HL-60/S4 (cell line): ENCODE measurements around the gene FMN2.
"Not testable (repeated sequence)": the region's sequence is repeated elsewhere in the genome, so short reads cannot be mapped to it uniquely, and the experiment has no call there.

ENCODE experiments used
- in situ Hi-C: fragments of 300-500 bp; cut with MboI; formaldehyde crosslinking; loops from 2 replicates; pipeline ENCODE4 v1.14.3; 2022; ENCODE audit warnings: low sequenced_read_pairs

The FMN2 gene

DNA sequence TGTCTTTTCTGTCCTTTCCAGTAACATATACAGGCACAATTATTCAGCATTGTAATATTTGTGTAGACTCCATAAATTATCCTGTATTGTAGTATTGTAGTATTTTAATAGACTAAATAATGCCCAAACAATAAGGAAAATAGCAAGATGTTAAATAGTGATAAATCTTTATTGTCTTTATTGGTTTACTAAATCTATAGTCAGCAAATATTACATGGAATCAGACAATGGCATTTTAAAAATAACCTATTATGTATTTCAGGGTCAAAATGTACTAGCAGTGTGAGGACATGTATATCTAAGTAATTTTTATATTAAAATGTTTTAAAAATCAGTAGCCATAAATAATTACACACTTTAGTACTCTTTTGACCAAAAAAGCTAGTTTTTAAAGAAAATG lies 317.9 kb downstream of the FMN2 start:
- in situ Hi-C loops = no loop called here

DNA sequence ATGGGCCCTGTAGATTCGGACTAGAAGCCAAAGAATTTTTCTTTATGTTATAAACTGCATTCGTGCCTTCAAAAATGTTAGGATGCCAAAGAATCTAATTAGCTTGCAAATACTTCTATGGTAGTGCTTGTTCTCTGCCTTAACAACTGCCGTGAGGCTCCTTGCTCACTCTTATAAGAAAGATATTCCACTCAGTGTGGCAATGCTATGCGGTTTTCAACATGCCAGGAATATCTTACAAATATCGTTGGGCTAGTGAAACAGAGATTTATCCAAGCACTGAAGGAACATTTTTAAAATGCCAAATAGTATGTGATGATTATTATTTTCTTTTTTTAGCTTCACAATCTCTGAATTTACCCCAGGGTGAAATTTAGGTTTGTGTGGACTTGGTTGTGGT lies 322.0 kb downstream of the FMN2 start:
- in situ Hi-C loops = no loop called here

DNA sequence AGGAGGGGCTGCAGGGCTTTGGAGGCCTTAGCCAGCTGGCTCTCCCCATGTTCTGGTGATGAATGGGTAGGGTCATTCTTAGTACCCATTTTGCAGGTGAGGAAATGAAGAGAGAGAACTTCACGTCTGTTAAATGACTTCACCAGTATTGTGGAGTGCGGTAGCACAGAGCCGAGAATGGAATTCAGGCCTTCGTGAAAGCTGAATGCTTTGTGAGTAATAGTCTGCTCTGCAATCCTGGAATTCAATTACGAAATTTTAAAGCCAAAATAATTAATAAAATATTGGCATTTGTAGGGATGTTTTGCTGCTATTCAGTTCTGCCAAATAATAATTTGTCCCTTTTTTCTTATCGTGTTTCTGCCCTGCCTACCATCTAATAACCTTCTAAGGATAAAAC lies 322.6 kb downstream of the FMN2 start:
- in situ Hi-C loops = no loop called here

DNA sequence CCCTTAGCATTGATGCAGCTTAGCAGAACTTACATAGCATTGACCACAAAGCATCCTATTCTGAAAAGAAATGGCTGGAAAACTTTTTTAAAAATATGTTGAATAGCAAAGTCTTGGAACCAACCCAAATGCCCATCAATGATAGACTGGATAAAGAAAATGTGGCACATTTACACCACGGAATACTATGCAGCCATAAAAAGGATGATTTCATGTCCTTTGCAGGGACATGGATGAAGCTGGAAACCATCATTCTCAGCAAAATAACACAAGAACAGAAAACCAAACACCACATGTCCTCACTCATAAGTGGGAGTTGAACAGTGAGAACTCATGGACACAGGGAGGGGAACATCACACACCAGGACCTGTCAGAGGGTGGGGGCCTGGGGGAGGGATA lies 323.3 kb downstream of the FMN2 start:
- in situ Hi-C loops = not testable (repeated sequence)

DNA sequence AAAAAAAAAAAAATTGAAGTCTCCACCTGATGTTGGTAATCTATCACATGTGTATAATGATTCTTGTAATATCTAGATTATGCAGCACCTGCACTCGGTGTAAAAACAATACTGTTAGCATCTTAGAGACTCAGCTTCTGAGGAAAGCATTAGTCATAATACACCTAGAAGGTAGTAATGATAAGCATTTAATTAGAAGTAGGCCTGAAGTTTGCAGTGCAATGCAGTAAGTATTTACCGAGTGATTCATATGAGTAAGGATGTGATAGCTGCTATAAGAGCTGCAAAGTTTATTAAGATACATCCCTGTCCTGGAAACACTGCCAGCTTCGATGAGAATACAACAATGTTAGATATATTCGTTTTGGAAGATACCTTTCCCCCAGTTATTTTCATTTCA lies 323.8 kb downstream of the FMN2 start:
- in situ Hi-C loops = no loop called here

DNA sequence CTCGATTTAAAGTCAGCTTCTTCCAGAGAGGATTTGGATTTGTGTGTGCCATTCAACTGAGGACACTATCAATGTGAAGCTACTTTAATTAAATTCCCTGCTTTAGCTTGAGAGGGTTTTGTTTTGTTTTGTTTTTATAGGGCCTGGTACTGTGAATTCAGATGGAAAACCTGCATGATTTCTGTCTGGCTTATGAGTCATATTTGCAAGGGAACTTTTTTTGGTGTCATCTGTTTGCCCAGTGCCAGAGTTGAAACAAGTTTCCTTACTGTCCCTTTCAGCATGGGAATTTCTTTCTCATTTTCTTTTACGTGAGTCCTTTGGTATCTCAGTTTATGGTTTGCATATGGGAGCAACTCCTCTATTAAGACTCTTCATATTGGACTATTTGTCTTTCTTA lies 325.6 kb downstream of the FMN2 start:
- in situ Hi-C loops = no loop called here

DNA sequence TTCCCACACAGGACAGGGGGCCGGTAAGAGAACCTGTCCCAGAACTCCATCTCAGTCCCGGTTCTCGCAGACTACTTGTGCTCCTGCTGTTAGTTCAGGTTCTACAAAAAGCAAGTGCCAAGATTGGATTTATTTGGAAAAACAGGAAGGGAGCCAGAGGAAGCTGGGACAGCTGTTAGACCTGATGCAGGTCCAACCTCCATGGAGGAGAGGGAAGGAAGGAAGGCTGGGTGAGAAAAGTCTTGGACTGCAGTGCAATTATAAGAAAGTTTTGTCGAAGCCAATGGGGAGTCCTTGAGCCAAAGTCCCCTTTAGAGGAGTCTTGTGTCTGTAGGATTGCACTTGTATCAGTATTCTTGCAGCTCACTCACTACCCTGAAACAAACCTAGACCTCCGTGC lies 329.1 kb downstream of the FMN2 start:
- in situ Hi-C loops = no loop called here

DNA sequence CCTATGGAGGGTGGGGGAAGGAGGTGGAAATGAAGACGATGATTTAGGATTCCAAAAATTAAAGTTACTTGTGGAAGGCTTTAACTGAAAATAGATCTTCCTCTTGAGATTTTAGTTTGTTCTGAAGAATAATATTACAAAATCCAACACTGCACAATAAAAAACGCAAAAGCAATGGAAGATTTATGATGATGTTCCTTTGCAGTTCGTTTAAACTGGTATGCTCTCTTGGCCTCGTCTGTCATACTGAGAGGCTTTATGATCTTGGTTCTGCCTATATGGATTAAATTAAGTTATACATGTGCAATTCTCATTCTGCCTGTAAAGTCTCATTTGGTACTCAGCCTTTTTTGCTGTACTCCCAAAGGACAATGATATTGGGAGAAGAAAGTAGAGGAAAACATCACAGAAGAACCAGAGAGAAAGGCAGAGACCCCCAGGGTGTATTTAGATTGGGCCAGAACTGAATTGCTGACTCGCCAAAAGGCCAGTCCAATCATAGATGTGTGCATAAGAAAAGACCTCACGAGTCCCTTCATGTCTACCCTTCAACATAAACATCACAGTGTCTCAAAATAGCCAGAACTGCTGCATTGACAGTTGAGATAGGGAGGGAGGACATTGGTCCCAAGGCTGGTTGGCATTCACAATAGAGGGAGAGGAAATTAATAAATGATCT lies 331.7 kb downstream of the FMN2 start:
- in situ Hi-C loops = no loop called here

DNA sequence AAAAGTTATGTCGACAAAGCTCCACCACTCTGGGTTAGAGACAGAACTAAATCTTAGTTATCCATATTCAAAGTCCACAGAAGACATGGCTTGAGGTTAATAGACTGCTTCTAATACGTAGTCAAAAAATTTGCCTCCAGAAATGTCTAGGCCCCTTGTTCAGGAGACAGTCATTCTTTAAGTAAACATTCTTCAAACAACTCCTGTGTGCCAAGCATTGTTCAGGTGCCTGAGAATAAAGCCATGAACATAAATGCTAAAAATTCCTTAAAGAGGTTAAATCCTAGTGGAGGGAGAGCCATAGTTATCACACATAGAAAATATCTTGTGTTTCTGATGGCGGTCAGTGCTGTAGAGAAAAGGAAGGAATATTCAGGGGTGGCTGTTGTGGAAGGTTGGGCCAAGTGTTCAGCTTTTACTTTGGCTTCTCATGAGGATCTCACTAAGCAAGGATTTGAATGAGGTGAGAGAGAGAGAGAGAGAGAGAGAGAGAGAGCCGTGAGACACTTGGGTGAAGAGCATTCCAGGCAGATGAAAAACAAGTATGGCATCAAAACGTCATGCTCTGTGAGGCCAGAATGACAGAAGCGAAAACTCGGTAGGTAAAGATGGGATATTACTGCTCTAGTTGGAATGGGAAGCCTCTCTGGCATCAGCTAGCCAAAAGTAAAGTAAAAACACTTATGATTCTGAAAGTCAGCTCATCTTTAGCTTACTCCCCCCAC lies 333.2 kb downstream of the FMN2 start:
- in situ Hi-C loops = no loop called here

DNA sequence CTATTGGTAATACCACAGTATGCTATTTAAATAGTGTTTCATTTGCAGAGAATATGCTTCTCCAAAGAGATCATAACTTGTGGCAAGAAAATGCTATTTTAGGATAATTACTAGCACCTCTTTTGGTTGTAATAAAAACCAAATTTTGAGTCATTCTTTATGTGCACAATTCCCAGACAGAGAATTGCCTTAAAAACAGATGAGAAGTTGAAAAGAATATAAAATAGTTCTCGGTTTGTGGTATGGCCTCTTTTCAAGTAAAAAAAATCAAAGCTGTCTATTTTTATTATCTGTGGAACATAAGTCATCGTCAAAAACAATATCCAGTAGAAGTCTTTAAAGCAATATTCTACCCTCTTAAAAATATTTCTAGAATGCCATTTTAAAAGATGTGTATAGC lies 334.4 kb downstream of the FMN2 start:
- in situ Hi-C loops = no loop called here

DNA sequence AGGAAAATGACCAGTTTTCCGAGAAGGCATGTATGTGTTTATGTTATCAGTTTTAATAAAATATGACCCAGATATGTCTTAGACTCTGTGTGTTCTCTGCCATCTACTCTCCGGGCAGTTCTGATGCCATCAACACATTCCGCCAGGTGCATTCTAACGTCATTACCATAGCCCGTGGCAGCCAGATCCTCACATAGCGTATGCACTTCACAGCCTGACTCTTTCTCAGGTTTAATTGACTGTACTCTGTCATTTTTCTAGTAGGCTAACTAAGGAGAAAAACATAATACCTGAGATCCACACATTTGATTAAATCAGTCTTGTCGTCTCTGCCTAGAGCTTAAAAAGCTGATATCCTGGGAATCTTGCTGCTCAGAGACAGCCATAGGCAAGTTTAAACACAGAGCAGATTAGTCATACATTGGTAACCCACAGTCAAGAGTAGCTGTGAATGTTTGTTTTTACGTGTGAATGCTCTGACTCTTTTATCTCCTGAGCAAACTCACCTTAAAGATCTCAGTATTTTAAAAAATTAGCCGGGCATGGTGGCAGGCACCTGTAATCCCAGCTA lies 344.4 kb downstream of the FMN2 start:
- in situ Hi-C loops = no loop called here

DNA sequence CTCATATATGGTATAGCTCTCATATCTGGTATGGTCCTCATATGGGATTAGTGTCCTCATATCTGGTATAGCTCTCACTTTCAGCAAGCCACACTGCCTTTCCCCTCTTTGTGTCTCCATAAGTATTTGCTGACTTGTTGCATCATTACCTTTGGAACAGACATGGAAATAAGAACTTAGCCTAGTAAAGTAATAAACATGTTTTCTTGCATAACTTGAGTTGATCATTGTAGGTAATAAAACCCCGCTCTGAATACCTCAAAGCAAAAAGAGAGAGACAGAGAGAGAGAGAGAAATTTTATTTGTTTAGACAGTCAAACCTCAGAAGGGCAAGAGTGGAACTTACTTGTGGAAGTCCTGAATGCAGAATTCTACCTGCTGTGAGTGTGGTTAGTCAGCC lies 350.0 kb downstream of the FMN2 start:
- in situ Hi-C loops = no loop called here

DNA sequence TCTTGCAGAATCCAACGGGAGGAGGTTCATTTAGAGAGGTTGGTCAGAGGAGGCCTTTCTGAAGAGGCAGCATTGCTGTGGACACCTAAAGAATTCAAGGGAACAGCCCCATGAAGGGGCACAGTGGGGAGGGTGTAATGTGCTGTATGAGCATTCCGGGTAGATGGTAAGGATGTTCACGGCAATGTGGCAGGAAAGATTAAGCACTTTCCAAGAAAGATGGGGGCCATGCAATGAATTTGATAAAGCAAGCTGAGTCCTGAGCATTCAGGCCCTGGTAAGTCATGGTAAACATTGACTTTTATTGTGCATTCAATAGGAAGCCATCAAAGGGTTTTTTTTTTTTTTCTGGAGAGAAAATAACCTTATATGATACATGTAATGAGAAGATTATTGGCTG lies 353.7 kb downstream of the FMN2 start:
- in situ Hi-C loops = no loop called here

DNA sequence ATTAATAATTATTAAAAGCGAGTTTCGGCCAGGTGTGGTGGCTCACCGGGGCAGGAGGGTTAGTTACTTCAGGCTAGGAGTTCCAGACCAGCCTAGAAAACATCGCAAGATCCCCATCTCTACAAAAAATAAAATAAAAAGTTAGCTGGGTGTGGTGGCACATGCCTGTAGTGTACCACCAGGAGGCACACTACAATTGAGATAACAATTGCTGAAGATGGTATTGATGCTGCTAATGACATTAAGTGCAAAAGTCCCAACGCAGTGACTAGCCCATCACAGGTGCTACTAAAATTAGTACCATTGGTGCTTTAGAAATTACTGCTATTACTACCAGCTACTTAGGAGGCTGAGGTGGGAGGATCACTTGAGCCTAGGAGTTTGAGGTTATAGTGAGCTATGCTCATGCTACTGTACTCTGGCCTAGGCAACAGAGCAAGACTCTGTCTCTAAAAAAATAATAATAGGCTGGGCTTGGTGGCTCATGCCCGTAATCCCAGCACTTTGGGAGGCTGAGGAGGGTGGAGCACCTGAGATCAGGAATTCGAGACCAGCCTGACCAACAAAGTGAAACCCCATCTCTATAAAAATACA lies 363.6 kb downstream of the FMN2 start:
- in situ Hi-C loops = no loop called here

DNA sequence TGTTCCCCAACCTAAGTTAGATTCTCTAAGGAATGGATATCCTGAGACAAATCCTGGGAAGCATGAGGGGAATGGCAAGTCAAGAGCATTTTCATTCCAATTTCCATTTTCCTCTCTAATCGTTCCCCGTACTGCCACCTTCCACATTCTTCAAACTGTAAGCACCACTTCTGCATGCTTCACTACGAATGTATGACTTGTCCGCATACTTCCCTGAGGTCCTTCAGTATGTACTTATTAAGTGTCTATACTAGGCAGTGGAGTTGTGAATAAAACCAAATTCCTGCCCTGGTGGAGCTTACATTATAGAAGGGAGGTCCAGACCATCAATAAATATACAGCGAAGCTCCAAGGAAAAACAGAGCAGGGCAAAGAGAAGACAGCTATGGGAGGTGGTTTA lies 365.5 kb downstream of the FMN2 start:
- in situ Hi-C loops = no loop called here

DNA sequence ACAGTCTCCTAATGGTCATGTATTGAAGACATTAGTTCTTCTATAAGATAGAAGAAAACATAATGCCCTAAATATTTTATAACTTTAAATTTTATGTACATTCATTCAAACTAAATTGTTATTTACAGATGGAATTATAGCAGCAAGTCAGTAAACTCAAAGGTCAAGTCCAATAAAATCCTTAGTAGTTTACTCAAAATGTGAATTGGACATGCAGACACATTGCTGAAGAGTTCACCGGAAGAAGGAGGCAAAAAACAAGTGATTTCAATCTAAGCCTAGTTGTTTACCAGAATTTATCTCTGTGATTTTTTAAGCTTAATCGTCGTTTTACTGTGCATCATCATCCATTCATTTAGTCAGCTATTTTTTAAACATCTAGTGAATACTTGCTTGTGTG lies 370.6 kb downstream of the FMN2 start:
- in situ Hi-C loops = no loop called here

DNA sequence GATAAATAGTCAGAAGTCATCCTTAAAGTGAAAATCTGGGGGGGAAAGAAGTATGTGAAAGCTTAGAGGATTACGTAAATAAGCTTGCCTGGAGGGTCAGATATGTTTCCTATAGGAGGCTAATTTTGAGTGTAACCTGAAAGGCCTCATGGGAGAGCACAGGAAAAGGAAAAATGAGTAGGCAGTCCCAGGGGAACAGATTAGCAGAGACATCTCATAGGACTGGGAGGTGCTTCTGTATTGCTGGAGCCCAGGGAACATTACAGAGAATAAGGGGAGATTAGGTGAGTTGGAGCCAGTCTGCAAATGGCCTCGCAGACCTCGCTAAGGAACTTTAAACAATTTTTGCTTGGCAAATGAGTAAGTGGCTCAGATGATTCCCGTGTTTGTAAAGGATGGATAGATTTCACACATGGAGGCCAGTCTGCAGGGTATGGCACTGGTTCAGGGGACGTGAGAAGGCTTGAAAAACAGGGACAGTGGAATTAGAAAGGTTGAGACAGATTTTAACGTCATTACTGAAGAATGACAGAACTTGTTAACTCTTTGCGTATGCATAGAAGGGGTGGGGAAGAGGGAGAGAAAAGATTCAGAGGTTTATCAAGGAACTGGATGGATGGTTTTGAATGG lies 371.2 kb downstream of the FMN2 start:
- in situ Hi-C loops = no loop called here

DNA sequence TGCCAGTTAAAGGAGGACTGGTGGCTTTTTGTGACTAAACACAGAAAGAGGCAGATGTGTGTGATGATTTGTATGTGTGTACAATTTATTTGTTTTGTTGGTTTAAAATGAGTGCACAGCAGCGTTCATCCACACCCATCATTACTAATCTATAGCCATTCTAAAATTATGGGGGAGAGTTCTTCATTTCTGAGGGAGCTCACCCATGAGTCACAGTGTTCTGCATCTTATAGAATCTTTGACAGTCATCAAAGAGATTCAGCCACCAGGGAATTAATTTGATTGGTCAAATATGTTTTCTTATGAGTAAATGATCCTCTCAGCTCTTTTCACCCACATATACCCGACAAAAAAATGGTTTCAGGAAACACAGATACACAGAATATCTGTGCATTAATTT lies 372.4 kb downstream of the FMN2 start:
- in situ Hi-C loops = no loop called here

DNA sequence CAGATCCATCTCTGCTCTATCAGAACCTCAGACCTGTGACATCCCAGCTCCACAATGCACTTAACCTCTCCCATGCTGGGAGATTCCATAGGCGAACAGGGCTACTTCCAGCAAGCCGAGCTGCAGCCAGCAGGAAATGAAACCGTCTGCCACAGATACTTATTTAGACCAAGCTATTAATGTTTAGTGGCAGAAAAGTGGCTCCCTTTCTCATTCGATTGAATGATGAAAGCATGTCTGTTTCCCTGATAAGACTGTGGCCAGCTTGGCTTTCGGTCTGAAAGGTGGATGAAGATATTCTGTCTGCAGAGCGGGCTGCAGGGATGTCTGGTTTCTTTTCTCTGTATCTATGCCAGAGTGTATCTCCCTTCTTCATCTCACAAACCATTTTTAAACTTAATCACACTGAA lies 373.9 kb downstream of the FMN2 start:
- in situ Hi-C loops = no loop called here

DNA sequence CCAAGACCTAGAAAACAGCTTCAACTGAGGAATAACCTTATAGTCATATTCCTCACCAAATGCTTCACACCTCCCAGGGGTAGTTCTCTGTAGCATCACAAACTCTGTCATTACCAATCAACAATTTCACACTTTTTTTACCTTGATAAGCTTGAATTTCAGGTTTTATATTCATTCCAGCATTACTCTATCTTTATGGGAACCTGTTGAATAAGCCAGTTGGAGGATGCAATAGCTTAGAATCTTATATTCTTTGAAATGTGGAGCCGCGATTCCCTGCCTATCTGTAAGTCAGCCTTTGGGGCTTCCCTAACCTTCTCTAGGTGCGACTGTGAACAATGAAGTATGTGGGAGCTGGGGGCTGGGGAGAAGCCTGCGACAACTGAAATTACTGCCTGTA lies 374.8 kb downstream of the FMN2 start:
- in situ Hi-C loops = no loop called here

DNA sequence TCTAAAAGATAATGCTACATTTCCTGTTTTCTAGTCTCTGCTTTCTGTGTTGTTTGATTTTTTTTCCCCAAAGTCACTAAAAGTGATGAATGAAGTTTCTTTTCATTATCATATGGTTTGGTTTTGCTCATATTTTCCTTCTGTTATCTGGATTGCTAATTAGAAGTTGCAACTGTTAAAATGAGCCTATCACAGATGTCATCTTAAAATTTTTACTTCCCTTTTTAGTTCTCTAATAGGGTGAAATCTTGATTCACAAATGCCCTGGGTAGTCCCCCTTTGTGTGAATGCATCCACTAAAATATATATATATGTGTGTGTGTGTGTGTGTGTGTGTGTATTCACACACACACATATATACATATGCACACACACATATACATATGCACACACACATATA lies 376.2 kb downstream of the FMN2 start:
- in situ Hi-C loops = no loop called here

DNA sequence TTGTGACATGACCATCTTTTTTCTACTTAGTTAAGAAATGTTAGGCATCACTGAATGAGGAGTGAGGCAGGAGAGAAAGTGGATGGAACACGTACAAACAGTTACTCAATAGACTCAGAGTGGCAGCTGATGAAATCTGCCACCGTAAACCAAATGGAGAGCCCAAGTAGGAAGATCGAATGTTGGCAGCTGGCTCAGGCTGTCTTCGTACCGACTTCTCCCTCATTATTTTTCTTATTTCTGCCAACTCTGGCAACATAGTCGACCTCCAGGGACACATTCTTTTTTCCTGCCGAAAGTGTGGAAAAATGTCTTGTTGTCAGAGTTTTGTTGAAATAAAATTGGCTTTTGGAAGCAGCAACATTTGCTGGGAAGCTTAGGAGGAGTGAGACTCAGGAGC lies 377.0 kb downstream of the FMN2 start:
- in situ Hi-C loops = no loop called here
